ENCODE data around the gene SORCS2. TPM values are rescaled to one million over a fixed set of nuclear protein-coding genes. Genes with fewer than 3 reads are reported as not detected.

Gene SORCS2
- total RNA-seq, 1 experiment from 2014 or later = 4.1 TPM

DNA sequence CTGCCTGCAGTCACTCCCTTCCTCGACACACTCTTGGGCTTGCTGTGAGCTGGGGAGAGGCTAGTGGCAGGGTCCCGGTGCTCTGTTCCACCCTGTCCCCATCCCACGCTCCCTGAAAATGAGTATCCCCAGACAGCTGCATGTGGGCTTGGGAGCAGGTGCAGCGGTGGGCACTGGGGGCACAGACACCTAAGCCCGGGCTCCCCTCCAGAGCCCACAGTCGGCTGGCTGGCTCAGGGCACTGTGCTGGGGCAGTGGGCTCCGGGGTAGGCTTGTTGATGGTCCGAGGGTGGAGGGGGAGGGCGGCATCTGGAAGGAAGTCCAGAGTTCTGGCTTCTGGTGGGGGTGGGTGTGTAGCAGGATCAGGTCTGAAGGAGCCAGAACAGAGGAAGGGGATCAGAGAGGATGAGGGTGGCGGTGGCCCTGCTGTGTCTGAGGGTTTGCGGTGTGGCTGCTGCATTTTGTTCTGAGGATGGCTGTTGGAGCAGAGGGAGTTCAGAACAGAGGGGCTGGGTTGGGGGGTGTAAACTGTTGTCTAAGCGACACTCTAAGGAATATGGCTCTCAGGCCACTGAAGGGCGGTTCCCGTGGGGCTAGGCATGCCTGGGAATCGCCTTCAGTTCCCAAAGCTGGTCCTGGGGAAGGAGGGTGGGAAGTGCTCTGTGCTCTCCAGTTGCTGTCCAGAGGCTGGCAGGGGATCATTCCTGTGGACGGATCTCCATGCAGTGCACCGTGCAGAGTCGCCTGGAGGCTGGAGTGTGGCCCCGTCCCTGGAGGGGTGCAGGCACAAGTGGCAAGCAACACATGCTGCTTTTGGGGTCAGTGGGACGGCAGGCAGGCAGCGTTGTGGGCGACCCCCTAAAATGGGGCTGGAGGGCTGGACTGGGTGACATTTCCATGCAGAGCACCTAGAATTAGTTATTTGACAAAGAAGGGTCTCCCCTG is 114.0 kb downstream of the SORCS2 start:
- Histone ChIP-seq H3K9ac (ENCODE audit: low read length) (no peak overlapping the region), H3K4me2 (ENCODE audit: low read length) (no peak overlapping the region), H3F3A (ENCODE audit: low read length, unreplicated experiment) (no peaks in the 10 kb centered on the region), H3K36me3 (ENCODE audit: low read depth, low read length) (no peaks in the 10 kb centered on the region), H3K4me1 (ENCODE audit: insufficient read depth, low read length) (no peaks in the 10 kb centered on the region), H3K27me3 (ENCODE audit: low read length) (no peaks in the 10 kb centered on the region), H3K79me2 (ENCODE audit: low read length) (no peaks in the 10 kb centered on the region), H3K9me3 (ENCODE audit: low read length) (no peaks in the 10 kb centered on the region), H2AFZ (ENCODE audit: low read length) (no peak overlapping the region), H3K9me2 (replicated peaks; ENCODE audit: low read length) (no peaks in the 10 kb centered on the region), H4K20me1 (ENCODE audit: low read length) (no peaks in the 10 kb centered on the region), H3K4me3 (ENCODE audit: low read length) (no peak overlapping the region), H3K27ac (ENCODE audit: low read length) (no peak overlapping the region)
- TF ChIP-seq EZH2phosphoT487 (IDR thresholded peaks at IDR 0.05; ENCODE audit: borderline replicate concordance, low read length) = no peak
- TF ChIP-seq, protein P1, sequence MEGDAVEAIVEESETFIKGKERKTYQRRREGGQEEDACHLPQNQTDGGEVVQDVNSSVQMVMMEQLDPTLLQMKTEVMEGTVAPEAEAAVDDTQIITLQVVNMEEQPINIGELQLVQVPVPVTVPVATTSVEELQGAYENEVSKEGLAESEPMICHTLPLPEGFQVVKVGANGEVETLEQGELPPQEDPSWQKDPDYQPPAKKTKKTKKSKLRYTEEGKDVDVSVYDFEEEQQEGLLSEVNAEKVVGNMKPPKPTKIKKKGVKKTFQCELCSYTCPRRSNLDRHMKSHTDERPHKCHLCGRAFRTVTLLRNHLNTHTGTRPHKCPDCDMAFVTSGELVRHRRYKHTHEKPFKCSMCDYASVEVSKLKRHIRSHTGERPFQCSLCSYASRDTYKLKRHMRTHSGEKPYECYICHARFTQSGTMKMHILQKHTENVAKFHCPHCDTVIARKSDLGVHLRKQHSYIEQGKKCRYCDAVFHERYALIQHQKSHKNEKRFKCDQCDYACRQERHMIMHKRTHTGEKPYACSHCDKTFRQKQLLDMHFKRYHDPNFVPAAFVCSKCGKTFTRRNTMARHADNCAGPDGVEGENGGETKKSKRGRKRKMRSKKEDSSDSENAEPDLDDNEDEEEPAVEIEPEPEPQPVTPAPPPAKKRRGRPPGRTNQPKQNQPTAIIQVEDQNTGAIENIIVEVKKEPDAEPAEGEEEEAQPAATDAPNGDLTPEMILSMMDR (conservative IDR thresholded peaks at IDR 0.05; ENCODE audit: low read depth, low read length) = no peak
- no peak for TF ChIP-seq EZH2 (IDR thresholded peaks at IDR 0.05; ENCODE audit: low read length, unreplicated experiment)
- ATAC-seq (no peak), DNase-seq (no peak)
- ChIA-PET POLR2A (ENCODE audit: unreplicated experiment) (no interaction called here), CTCF (no interaction called here)
- intact Hi-C loops (cut with micrococcal nuclease) = no loop called here
- no TSS peak for BruUV-seq (replicated peaks)

DNA sequence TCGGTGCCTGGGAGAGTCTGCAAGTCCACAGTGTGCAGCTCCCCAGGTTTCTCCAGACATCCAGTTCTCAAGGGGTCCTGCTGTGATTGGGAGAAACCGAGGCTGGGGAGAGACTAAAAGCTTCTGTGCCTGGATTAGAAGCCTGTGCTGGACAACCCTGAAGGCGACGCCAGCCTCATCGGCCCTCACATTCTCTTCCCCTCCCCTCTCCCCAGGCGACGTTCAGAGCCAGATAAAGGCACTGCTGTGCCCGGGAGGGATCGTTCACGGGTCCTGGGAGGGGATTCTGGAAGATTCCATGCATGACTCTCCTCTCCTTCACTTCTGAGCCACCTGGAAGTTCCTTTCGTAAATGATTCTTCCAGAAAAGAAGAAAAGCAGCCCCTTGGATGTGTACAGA is 114.6 kb downstream of the SORCS2 start:
- Histone ChIP-seq H3K27ac (ENCODE audit: low read length) (no peak overlapping the region), H3F3A (ENCODE audit: low read length, unreplicated experiment) (no peaks in the 10 kb centered on the region), H3K4me2 (ENCODE audit: low read length) (no peak overlapping the region), H3K9me3 (ENCODE audit: low read length) (no peaks in the 10 kb centered on the region), H4K20me1 (ENCODE audit: low read length) (no peaks in the 10 kb centered on the region), H3K4me3 (ENCODE audit: low read length) (no peak overlapping the region), H3K27me3 (ENCODE audit: low read length) (no peaks in the 10 kb centered on the region), H3K9ac (ENCODE audit: low read length) (no peak overlapping the region), H2AFZ (ENCODE audit: low read length) (no peak overlapping the region), H3K9me2 (replicated peaks; ENCODE audit: low read length) (no peaks in the 10 kb centered on the region), H3K4me1 (ENCODE audit: insufficient read depth, low read length) (no peaks in the 10 kb centered on the region), H3K79me2 (ENCODE audit: low read length) (no peaks in the 10 kb centered on the region), H3K36me3 (ENCODE audit: low read depth, low read length) (no peaks in the 10 kb centered on the region)
- TF ChIP-seq, protein P1 (conservative IDR thresholded peaks at IDR 0.05; ENCODE audit: low read depth, low read length) = no peak
- no peak for TF ChIP-seq EZH2 (IDR thresholded peaks at IDR 0.05; ENCODE audit: low read length, unreplicated experiment)
- TF ChIP-seq EZH2phosphoT487 (IDR thresholded peaks at IDR 0.05; ENCODE audit: borderline replicate concordance, low read length) = no peak
- ATAC-seq = no peak
- CTCF ChIA-PET = no interaction called here
- no TSS peak for BruUV-seq (replicated peaks)
- DNase-seq = no peak
- POLR2A ChIA-PET (ENCODE audit: unreplicated experiment) = no interaction called here
- intact Hi-C loops (cut with micrococcal nuclease) = no loop called here

Data from PC-3 (cell line).